Measurements from ENCODE around the gene CCND2.

DNA sequence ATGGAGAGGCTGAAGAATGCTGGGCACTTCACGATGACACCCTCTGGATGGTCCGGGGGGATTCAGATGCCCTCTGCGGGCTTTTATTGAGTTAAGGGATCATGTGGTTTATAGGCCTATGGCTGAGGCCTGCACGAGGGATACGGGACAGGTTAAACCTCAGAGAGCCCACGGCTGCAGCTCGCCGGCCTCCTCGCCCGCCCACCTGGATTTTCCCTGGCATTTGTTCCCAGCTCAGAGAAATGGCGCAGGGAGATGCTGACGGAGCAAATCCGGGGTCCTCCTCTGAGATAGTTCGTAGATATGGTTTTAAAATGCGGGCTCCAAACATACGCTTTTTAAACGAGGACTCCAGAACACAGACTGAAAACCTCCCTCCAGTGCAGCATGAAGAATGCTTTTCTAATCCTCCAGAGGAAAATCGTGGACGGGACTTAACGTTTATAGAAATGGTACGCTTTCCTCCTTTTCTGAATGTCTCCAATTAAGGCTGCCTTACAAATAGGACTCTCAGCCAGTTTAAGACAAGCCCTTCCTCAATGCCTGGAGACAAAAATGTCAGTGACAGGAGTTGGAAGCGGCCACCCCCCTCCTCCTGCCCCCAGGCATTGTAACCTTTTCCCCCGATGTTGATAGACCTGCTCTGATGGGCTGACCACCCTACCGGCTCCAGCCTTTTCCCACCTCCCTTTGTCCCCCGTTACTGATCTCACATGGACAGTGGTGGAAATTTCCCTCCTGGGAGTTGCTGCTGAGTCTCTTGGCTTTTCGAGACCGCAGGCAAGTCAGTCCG is 16.6 kb downstream of the CCND2 start:
- TF ChIP-seq CTCF (IDR thresholded peaks at IDR 0.05; ENCODE audit: low read depth, low read length) (no peak), MYC (IDR thresholded peaks at IDR 0.05; ENCODE audit: low read depth, low read length) (no peak)
